HG03558 (cell line): ENCODE data around the gene SUMO2.
"Not testable (repeated sequence)": the region's sequence is repeated elsewhere in the genome, so short reads cannot be mapped to it uniquely, and the experiment has no call there.

Experiments
- ATAC-seq: cut with Tn5 transposase; IDR thresholded peaks from one replicate; pipeline ENCODE4 v1.9.1; 2021; ENCODE audit warnings: moderate number of reproducible peaks; ENCODE audit not compliant: unreplicated experiment; ENCODE audit errors: extremely low read depth

SUMO2 gene

GRCh38 chr17:75127936-75128335, 54.8 kb downstream of the SUMO2 start:
- not testable (repeated sequence) for ATAC-seq

- ATAC-seq: no peak
Measured at GRCh38 chr17:75126954-75127353, 55.8 kb downstream of the SUMO2 start.

GRCh38 chr17:75125984-75126383, 56.8 kb downstream of the SUMO2 start:
- no peak for ATAC-seq

- no peak for ATAC-seq
Measured at GRCh38 chr17:75124819-75125162, 58.0 kb downstream of the SUMO2 start.

GRCh38 chr17:75124041-75124818, 58.5 kb downstream of the SUMO2 start:
- no peak for ATAC-seq

- ATAC-seq: no peak
Measured at GRCh38 chr17:75118307-75118706, 64.5 kb downstream of the SUMO2 start.

- no peak for ATAC-seq
Measured at GRCh38 chr17:75116737-75117136, 66.0 kb downstream of the SUMO2 start.
